Astrocyte (in vitro differentiated cells and primary cell): ENCODE results near the gene MDP1.

Source experiments
- EZH2 ChIP-seq: IDR thresholded peaks from 2 replicates; pipeline ENCODE4 v1.6.1; 2012; ENCODE audit warnings: mild to moderate bottlenecking, low read length, inconsistent platforms; ENCODE audit not compliant: insufficient read depth
- TF ChIP-seq, protein P1 (sequence below): IDR thresholded peaks from 2 replicates; pipeline ENCODE4 v1.5.1; 2011; ENCODE audit warnings: low read depth, mild to moderate bottlenecking, inconsistent platforms, low read length, moderate library complexity; ENCODE audit not compliant: insufficient read depth

GRCh38 chr14:24264298-24264697 lies 48.4 kb upstream of the MDP1 start:
- TF ChIP-seq, protein P1, sequence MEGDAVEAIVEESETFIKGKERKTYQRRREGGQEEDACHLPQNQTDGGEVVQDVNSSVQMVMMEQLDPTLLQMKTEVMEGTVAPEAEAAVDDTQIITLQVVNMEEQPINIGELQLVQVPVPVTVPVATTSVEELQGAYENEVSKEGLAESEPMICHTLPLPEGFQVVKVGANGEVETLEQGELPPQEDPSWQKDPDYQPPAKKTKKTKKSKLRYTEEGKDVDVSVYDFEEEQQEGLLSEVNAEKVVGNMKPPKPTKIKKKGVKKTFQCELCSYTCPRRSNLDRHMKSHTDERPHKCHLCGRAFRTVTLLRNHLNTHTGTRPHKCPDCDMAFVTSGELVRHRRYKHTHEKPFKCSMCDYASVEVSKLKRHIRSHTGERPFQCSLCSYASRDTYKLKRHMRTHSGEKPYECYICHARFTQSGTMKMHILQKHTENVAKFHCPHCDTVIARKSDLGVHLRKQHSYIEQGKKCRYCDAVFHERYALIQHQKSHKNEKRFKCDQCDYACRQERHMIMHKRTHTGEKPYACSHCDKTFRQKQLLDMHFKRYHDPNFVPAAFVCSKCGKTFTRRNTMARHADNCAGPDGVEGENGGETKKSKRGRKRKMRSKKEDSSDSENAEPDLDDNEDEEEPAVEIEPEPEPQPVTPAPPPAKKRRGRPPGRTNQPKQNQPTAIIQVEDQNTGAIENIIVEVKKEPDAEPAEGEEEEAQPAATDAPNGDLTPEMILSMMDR, result no peak
- TF ChIP-seq EZH2, result no peak
